Measurements from ENCODE around the gene MCFD2. TPM values are rescaled to one million over a fixed set of nuclear protein-coding genes. Genes with fewer than 3 reads are reported as not detected.

MCFD2 gene
- polyA plus RNA-seq, 1 donor (not counting 4 experiments of a cell fraction or from before 2014, with no cell fraction given): 132 TPM

DNA sequence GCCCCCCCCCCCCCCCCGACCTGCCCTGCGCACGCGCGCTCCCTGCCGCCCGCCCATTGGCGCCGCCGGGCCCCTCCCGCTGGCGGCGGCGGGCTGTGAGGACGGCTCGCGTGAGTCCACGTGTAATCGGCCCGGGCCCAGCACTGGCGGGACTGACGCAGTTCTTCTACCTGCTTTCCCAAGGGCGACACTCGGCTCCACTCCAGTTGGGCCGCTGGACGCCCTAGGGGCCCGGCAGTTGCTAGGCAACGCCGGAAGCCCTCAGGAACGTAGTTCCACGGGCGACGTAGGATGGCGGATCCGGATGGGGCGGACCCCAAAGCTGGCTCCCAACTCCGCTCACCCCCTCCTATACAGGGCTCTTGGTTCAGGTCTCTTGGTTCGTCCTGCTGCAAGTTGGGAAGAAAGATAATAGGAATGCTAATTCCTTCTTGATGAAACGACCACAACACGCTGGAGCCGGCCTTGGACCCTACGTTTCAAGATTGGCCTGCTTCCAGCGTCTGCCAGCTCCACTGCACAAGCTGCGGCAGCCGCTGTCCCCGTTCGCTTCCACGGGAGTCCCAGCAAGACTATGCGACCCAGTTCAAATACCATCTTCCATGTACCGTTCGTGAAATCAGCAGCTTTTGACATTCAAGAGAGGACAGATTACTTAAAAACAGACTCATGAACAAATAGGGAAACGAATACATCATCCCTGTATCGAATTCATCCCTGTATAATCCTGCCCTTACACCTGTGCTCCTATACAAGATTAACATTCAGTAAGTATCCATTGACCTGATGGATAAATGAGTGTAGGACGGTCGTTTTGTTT lies 415 bp upstream of the MCFD2 start:
- Histone ChIP-seq H3K36me3 (ENCODE audit: control insufficient read depth in 2 of 2, extremely low read depth in 1 of 2, insufficient read depth in 2 of 2, low read length in 2 of 2) (peaks cover 2 to 7% of the 10 kb centered on the region in 2 experiments), H3K9me1 (ENCODE audit: control insufficient read depth, extremely low read depth, insufficient read depth, low read length) (peaks cover 6% of the 10 kb centered on the region), H3K9me3 (ENCODE audit: control insufficient read depth, low read depth, low read length) (no peaks in the 10 kb centered on the region), H3K27me3 (ENCODE audit: control insufficient read depth, extremely low read depth, insufficient read depth, low read length) (no peaks in the 10 kb centered on the region), H3K4me2 (ENCODE audit: control insufficient read depth, extremely low read depth, insufficient read depth, low read depth, low read length) (peak overlapping the region; percentile 97), H3K9ac (ENCODE audit: control insufficient read depth, extremely low read depth, insufficient read depth, low read length) (peak overlapping the region; percentile 90), H3K4me1 (ENCODE audit: control insufficient read depth, extremely low read depth, insufficient read depth, low read length) (peaks cover 23% of the 10 kb centered on the region), H3K4me3 (ENCODE audit: control insufficient read depth in 2 of 3, extremely low read depth in 1 of 3, insufficient read depth in 2 of 3, low read depth in 1 of 3, low read length in 3 of 3) (peak overlapping the region; percentile 73 to 97 (median 94)), H3K79me2 (ENCODE audit: control insufficient read depth, insufficient read depth, low read length) (peaks cover 44% of the 10 kb centered on the region), H4K20me1 (ENCODE audit: control insufficient read depth, extremely low read depth, insufficient read depth, low read length) (peaks cover 5% of the 10 kb centered on the region), H3K27ac (ENCODE audit: control insufficient read depth, insufficient read depth, low read length) (peak overlapping the region; percentile 88), H2AFZ (ENCODE audit: control insufficient read depth, low read length) (peak overlapping the region; percentile 97)
- FAIRE-seq (no peak), DNase-seq (ENCODE audit: low read depth, low spot score) (peak; percentile 73)
- dilution Hi-C loops (cut with MboI; ENCODE audit: extremely low pct_ligation_motif_present, low sequenced_read_pairs): no loop called here
- TF ChIP-seq, protein P1, sequence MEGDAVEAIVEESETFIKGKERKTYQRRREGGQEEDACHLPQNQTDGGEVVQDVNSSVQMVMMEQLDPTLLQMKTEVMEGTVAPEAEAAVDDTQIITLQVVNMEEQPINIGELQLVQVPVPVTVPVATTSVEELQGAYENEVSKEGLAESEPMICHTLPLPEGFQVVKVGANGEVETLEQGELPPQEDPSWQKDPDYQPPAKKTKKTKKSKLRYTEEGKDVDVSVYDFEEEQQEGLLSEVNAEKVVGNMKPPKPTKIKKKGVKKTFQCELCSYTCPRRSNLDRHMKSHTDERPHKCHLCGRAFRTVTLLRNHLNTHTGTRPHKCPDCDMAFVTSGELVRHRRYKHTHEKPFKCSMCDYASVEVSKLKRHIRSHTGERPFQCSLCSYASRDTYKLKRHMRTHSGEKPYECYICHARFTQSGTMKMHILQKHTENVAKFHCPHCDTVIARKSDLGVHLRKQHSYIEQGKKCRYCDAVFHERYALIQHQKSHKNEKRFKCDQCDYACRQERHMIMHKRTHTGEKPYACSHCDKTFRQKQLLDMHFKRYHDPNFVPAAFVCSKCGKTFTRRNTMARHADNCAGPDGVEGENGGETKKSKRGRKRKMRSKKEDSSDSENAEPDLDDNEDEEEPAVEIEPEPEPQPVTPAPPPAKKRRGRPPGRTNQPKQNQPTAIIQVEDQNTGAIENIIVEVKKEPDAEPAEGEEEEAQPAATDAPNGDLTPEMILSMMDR (optimal IDR thresholded peaks at IDR 0.05 in 1 of 3, IDR thresholded peaks at IDR 0.05 in 1 of 3, conservative IDR thresholded peaks at IDR 0.05 in 1 of 3; ENCODE audit: extremely low read depth in 1 of 3, insufficient read depth in 2 of 3, low read length in 3 of 3): no peak
- no peak for TF ChIP-seq EZH2 (IDR thresholded peaks at IDR 0.05; ENCODE audit: low read length)

DNA sequence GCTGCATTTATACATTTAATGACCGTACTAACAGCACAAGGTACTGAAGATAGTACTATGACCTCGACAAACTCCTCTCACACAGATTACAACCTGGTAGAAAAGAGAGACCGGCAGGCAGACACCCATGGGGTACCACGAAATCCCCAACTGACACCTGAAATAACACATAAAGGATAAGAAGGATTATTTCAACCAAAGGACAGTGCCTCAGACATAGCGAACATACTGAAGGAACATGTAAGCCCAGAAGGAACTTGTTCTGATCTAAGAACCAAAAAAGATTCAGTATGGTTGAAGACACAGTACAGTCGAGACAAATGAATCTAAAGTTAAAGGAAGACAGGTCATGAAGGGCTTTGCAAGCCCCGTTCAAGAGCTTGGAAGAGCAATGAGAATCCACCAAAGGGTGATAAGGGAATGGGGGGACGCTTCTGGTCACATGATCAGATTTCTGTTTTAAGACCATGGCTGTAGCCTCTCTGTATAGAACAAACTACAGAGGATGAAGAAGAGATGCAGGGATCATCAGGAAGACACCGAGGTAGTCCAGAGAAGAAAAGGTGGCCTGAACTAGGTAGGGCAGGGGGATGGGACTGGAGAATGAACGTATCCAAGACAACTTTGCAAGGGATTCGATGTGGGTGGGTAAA lies 902 bp downstream of the MCFD2 start:
- dilution Hi-C loops (cut with MboI; ENCODE audit: extremely low pct_ligation_motif_present, low sequenced_read_pairs): no loop called here
- FAIRE-seq: no peak
- Histone ChIP-seq H3K27me3 (ENCODE audit: control insufficient read depth, extremely low read depth, insufficient read depth, low read length) (no peaks in the 10 kb centered on the region), H2AFZ (ENCODE audit: control insufficient read depth, low read length) (peak overlapping the region; percentile 76), H3K79me2 (ENCODE audit: control insufficient read depth, insufficient read depth, low read length) (peaks cover 55% of the 10 kb centered on the region), H3K4me1 (ENCODE audit: control insufficient read depth, extremely low read depth, insufficient read depth, low read length) (peaks cover 31% of the 10 kb centered on the region), H3K9me3 (ENCODE audit: control insufficient read depth, low read depth, low read length) (no peaks in the 10 kb centered on the region), H3K36me3 (ENCODE audit: control insufficient read depth in 2 of 2, extremely low read depth in 1 of 2, insufficient read depth in 2 of 2, low read length in 2 of 2) (peaks cover 9 to 18% of the 10 kb centered on the region in 2 experiments), H3K4me3 (ENCODE audit: control insufficient read depth in 2 of 3, extremely low read depth in 1 of 3, insufficient read depth in 2 of 3, low read depth in 1 of 3, low read length in 3 of 3) (peak overlapping the region; percentile 73 to 97 (median 80)), H3K9ac (ENCODE audit: control insufficient read depth, extremely low read depth, insufficient read depth, low read length) (peak overlapping the region; percentile 90), H3K4me2 (ENCODE audit: control insufficient read depth, extremely low read depth, insufficient read depth, low read depth, low read length) (peak overlapping the region; percentile 94), H3K9me1 (ENCODE audit: control insufficient read depth, extremely low read depth, insufficient read depth, low read length) (peaks cover 6% of the 10 kb centered on the region), H4K20me1 (ENCODE audit: control insufficient read depth, extremely low read depth, insufficient read depth, low read length) (peaks cover 12% of the 10 kb centered on the region), H3K27ac (ENCODE audit: control insufficient read depth, insufficient read depth, low read length) (peak overlapping the region; percentile 88)
- no peak for DNase-seq (ENCODE audit: low read depth, low spot score)
- TF ChIP-seq, protein P1 (optimal IDR thresholded peaks at IDR 0.05 in 1 of 3, IDR thresholded peaks at IDR 0.05 in 1 of 3, conservative IDR thresholded peaks at IDR 0.05 in 1 of 3; ENCODE audit: extremely low read depth in 1 of 3, insufficient read depth in 2 of 3, low read length in 3 of 3): no peak
- TF ChIP-seq EZH2 (IDR thresholded peaks at IDR 0.05; ENCODE audit: low read length): no peak
